Muscle of arm (tissue), 14 donors: ENCODE results near the gene INTS12. TPM values are rescaled to one million over a fixed set of nuclear protein-coding genes. Genes with fewer than 3 reads are reported as not detected.
"Not testable (repeated sequence)": the region's sequence is repeated elsewhere in the genome, so short reads cannot be mapped to it uniquely, and the experiment has no call there.

Experiments used
- DNase-seq: peaks from one replicate; pipeline ENCODE4 v3.0.0-alpha.2; 2013
- long read RNA-seq, 11 donors: transcript quantifications; one replicate each; lab custom pipeline, GENCODE V29; 2026
- polyA plus RNA-seq, 12 donors: library from polyadenylated mRNA; unstranded; fragments of 120-200 nt; gene quantifications; one replicate each; pipeline ENCODE4 v1.2.1, GENCODE V29; 2013; ENCODE audit not compliant: insufficient read length in 12 of 12

INTS12 gene, protein sequence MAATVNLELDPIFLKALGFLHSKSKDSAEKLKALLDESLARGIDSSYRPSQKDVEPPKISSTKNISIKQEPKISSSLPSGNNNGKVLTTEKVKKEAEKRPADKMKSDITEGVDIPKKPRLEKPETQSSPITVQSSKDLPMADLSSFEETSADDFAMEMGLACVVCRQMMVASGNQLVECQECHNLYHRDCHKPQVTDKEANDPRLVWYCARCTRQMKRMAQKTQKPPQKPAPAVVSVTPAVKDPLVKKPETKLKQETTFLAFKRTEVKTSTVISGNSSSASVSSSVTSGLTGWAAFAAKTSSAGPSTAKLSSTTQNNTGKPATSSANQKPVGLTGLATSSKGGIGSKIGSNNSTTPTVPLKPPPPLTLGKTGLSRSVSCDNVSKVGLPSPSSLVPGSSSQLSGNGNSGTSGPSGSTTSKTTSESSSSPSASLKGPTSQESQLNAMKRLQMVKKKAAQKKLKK
- polyA plus RNA-seq: 10 to 100 TPM in 11 of 12 donors, not detected in 1; 28.0 to 53.6 (median 30.4) TPM
- long read RNA-seq, donor 1, partial matches to known transcripts: 0 of 5 reads
- long read RNA-seq, donor 1, other reads (novel, unspliced or antisense): 0 of 5 reads
- long read RNA-seq, donor 2, transcript INTS12-206 (7 exons, 1,975 nt): major isoform, 6 of 13 reads
- long read RNA-seq, donor 2, partial matches to known transcripts: 5 of 13 reads
- long read RNA-seq, donor 2, other reads (novel, unspliced or antisense): 0 of 13 reads
- long read RNA-seq, donor 3, transcript INTS12-206 (7 exons, 1,975 nt): major isoform, 6 of 6 reads
- long read RNA-seq, donor 3, partial matches to known transcripts: 0 of 6 reads
- long read RNA-seq, donor 3, other reads (novel, unspliced or antisense): 0 of 6 reads
- long read RNA-seq, donor 4, partial matches to known transcripts: 0 of 3 reads
- long read RNA-seq, donor 4, other reads (novel, unspliced or antisense): 0 of 3 reads
- long read RNA-seq, donor 5, transcript INTS12-206 (7 exons, 1,975 nt): major isoform, 11 of 16 reads
- long read RNA-seq, donor 5, partial matches to known transcripts: 0 of 16 reads
- long read RNA-seq, donor 5, other reads (novel, unspliced or antisense): 0 of 16 reads
- long read RNA-seq, donor 6, partial matches to known transcripts: 0 of 4 reads
- long read RNA-seq, donor 6, other reads (novel, unspliced or antisense): 0 of 4 reads
- long read RNA-seq, donor 7, partial matches to known transcripts: 0 of 3 reads
- long read RNA-seq, donor 7, other reads (novel, unspliced or antisense): 0 of 3 reads
- long read RNA-seq, donor 8, transcript INTS12-206 (7 exons, 1,975 nt): major isoform, 12 of 18 reads
- long read RNA-seq, donor 8, partial matches to known transcripts: 5 of 18 reads
- long read RNA-seq, donor 8, other reads (novel, unspliced or antisense): 0 of 18 reads
- long read RNA-seq, donor 9, transcript INTS12-206 (7 exons, 1,975 nt): major isoform, 5 of 5 reads
- long read RNA-seq, donor 9, partial matches to known transcripts: 0 of 5 reads
- long read RNA-seq, donor 9, other reads (novel, unspliced or antisense): 0 of 5 reads
- long read RNA-seq, donor 10, transcript INTS12-206 (7 exons, 1,975 nt): major isoform, 8 of 8 reads
- long read RNA-seq, donor 10, partial matches to known transcripts: 0 of 8 reads
- long read RNA-seq, donor 10, other reads (novel, unspliced or antisense): 0 of 8 reads
- long read RNA-seq, donor 11, transcript INTS12-206 (7 exons, 1,975 nt): major isoform, 7 of 8 reads
- long read RNA-seq, donor 11, partial matches to known transcripts: 0 of 8 reads
- long read RNA-seq, donor 11, other reads (novel, unspliced or antisense): 0 of 8 reads

DNA sequence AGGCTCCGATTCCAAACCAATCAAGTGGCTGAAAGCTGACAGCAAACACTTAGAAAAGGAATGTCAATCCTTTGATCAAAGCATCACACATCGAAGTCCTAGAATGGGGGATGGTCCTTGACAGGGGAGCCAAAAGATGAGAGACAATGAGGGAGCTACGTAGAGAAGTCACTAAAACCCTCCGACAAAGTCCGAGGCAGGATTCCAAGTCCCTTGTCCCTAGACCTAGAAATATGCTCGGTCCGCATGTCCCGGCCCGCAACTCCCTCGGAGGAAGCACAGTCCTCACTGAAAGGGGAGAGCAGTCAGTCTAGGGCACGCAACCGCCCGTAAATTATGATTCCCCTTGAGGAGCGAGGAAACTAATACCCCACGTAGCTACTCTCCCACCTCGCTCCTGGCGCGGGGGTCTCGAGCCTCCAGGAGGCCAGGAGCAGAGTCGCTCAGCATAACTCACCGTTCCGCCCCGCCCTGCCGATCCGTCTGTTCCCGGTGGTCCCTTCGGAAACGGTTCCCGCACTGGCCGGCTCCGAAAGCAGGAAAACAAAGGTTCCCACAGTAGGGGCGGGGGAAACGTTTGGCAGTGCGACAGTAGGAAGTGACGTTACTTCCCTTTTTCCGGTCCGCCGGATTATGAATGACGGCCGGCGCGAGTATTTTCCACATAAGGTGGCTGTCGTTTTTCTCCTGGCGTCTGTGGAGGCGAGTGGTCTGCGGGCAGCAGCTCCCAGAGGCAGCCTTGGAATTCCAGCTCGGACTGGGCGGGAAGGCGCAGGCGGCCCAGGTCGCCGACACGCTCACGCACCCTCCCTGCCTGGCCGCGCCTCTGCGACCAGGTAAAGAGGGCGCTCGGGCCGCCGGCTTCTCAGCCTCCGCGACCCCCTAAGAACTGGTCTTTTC, at the start of gene INTS12, which contains the start of gene GSTCD:
Gene INTS12, minus strand, starts transcription at position 509 of the 900 bp plus-strand sequence. CDS start 8,684 bp downstream, outside the sequence.
Gene GSTCD, plus strand, starts transcription at position 604 of the 900 bp plus-strand sequence. CDS start 8,830 bp downstream, outside the sequence.
- DNase-seq: peak; percentile 96

DNA sequence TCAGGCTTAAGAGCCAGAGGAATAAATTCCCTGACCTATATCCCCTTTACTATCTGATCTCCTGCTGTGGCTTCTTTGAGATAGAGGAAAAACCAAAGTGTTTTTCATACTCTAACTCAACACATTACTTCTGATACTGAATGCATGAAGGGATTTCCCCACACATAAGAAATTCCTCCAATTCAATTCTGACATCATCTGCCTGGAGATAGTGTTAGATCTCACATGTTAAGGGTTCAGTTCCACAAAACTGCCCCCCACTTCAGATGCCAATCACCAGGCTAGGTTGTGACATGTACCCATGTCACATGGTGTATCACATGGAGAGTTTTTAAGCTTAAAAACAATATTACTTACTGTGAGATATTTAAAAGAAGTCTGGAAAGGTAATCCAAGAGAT, 46.9 kb upstream of the INTS12 start:
- DNase-seq: no peak

DNA sequence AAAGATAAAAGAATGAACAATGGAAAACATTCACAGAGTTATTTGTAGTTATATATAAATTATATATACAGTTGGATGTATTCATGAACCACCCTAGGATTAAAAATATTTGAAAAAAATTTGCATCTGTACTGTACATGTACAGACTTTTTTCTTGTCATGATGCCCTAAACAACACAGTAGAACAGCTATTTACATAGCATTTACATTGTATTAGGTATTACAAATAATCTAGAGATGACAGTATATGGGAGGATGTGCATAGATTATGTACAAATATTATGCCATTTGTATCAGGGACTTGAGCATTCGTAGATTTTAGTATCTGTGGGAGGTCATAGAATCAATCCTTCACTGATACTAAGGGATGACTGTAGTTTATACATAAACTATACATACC, 44.9 kb upstream of the INTS12 start:
- no peak for DNase-seq

DNA sequence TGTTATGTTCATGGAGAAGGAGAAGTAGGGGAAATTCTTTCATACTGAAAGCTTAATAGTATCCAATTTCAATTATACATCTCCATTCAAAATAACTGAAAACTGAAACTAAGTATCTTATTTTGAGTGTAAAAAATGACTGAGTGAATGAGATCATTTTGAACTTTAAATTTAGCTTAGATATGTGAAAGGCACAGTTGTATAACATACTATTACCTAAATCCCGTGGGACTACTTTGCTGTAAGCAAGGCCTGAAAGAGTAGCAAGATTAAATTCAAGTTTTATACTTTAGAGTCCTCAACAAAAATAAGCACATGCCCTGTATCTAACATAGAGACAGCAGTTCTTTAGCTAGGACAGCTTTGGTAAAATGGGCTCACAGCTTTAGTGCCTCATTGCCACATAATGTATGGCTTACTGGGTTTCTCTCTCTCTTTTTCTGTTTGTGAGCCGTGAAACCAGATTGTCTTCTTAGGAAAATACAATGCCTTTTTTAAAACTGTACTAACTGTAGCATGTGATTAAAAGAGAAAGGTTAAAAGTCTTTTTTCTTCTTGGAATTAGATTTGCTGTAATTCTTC, 43.3 kb upstream of the INTS12 start:
- no peak for DNase-seq

DNA sequence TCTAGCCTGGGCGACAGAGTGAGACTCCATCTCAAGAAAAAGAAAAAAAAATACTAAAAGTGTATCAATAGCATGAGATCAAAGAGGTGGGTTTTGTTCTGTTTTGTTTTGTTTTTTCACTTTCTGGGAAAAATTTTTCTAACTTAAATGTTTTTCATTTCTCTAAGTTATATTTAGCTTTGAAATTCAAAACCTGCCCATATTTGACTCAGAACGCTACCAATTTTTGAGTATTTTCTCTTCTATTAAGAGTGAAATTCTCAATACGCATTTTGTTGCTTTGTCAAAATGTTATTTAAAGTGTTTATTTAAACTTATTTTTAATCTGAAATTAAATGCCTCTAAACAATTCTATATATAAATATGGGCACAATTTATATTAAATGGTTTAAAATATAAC, 39.7 kb upstream of the INTS12 start:
- no peak for DNase-seq

DNA sequence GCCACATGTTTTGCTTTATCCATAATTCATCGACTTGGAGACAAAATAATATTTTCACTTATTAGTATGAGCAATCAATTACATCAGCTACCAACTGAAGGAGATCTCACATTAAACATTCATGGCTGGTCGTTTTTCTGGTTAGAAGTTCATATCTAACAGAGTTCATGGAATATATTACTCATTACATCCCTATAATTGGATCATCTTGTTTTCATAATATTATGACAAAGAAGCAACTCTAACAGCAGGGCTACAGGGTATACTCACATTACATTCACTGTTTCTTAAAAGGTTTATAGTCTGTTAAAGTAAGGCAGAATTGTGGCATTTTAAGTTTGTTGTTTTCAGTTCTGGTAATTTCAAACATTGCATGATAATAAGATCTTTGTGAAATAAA, 33.1 kb upstream of the INTS12 start:
- DNase-seq: no peak

DNA sequence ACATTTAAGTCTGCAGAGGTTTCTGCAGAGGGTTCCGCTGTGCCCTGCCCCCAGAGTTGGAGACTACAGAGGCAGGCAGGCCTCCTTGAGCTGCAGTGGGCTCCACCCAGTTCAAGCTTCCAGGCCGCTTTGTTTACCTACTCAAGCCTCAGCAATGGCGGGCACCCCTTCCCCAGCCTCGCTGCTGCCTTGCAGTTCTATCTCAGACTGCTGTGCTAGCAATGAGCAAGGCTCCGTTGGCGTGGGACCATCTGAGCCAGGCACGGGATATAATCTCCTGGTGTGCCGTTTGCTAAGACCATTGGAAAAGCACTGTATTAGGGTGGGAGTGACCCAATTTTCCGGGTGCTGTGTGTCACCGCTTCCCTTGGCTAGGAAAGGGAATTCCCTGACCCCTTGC, 26.7 kb upstream of the INTS12 start:
- not testable (repeated sequence) for DNase-seq

DNA sequence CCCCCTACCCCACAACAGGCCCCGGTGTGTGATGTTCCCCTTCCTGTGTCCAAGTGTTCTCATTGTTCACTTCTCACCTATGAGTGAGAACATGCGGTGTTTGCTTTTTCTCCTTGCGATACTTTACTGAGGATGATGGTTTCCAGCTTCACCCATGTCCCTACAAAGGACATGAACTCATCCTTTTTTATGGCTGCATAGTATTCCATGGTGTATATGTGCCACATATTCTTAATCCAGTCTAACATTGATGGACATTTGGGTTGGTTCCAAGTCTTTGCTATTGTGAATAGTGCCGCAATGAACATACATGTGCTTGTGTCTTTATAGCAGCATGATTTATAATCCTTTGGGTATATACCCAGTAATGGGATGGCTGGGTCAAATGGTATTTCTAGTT, 21.4 kb upstream of the INTS12 start:
- DNase-seq: not testable (repeated sequence)

DNA sequence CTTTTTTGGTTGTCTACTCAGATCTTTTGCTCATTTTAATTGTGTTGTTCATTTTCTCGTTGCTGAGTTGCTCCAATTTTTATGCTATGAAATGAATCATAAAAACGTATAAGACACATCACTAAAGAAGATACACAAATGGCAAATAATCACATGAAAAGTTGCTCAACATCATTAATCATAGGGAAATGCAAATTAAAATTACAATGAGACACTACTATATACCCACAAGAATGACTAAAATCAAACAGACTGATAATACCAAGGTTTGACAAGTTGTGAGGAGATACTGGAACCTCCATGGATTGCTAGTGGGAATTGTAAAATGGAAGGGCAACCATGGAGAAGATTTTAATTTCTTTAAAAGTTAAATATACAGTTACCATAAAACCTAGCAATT, 17.1 kb upstream of the INTS12 start:
- no peak for DNase-seq

DNA sequence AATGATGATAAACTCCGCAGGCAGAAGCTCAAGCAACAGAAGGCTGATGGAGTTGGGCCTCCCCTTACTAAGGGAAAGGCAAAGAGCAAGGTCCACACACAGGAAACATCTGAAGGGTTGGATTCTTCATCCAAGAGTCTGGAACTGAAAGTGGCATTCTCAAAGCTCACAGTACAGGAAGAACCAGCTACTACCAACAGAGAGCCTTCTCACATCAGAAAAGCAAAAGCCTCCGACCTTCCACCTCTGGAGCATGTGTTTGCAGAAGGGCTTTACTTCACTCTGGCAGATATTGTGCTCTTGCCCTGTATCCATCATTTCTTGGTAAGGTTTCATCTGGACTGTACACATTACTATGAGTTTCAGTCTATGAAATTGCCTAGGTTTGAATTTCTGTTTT, 10.7 kb upstream of the INTS12 start:
- no peak for DNase-seq

DNA sequence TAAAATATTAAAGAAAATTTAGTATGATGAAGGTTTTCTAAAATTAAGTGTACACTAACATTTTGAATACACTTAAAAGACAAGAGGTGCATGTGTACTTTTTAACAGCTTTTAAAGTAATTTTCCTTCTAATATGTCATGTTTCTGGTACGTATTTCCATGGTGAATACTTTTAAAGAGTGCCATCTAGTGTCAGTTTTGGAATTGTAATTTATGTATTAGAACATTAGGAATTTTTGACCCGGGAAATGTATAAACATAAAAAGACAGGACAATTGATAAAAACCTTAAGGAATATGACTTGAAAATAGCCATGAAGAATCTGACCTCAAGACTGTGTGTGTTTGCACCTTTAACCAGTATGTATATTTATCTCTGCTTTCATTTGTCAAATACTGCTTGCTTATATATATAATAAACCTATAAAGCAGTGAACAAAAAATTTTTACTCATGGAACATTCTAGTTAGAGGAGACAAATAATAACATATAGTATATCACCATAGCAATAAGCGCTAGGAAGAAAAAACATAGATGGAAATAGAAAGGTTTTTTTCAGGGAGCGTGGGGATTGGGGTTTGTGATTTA, 7.3 kb upstream of the INTS12 start:
- peak; percentile 31 for DNase-seq

DNA sequence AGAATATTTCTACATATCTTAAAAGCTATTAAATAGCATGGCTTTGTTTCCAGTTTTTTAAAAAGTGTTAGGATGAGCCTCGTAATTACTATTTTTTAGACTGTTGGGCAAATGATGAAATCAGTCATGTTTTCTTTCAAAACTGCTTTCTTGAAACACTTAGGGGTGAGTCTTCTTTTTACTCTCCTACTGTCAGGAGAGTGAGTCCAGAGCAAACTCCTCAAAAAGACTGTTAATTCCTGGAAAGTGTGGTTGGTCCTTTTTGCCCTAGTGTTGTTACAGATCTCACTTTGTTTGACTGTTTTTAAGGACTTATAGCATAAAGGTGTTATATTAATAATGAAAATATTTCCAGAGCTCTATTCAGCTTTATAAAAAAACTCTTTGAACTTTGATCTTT, 6.4 kb upstream of the INTS12 start:
- no peak for DNase-seq

DNA sequence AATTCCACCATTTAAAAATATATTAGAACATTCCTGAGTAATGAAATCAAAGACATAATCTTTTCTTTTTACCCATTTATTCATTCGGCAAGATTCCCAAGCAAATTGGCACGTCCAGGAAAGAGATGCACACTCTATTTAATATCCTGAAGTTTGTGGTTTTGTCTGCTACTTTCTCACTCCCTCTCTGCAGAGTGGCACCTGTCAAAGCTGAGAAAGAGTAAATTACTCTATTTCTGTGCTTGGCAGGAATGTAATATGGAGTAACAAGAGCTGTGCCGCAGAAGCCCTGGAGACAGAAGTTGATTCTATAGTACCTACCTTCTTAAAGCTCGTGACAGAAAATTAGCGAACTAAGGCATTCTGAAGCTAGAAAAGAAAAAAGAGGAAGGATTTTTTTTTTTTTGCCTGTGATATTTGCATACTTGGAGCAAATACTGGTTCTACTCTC, 5.6 kb upstream of the INTS12 start:
- no peak for DNase-seq

DNA sequence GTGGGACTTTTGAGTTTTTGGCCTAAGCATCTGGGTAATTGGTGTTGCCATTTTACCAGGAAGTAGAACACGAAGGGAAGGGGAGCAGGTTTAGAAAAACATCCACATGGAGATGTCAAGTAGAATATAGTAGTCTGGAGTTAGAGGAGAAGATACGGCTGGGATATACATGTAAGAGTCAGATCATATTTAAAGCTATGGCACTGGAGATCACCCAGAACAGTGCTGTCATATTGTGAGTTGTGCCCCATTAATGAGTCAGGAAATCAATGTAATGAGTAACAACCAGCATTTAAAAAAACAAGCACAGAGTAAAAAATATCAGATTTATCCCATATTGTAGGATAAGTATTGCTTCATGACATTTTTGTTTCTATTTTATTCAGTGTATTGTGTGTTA, 4.3 kb upstream of the INTS12 start:
- no peak for DNase-seq

DNA sequence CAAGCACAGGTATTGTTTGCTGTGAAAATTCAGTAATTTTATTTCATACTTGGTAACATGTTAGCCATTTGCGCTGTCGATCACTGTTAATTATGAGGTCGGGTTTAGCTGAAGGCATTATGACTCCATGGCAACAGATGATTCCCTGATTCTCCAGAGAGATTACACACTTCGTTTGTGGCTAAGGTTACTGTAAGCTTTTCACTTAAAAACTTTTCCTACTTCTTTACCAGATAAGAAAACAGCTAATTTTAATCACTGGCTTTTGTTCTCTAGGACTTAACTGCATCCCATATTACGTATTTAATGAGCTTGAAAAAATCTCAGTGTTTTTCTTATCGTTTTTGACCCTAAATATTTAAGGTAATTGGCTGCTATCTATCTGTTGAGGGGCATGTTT, 2.2 kb upstream of the INTS12 start:
- DNase-seq: no peak

DNA sequence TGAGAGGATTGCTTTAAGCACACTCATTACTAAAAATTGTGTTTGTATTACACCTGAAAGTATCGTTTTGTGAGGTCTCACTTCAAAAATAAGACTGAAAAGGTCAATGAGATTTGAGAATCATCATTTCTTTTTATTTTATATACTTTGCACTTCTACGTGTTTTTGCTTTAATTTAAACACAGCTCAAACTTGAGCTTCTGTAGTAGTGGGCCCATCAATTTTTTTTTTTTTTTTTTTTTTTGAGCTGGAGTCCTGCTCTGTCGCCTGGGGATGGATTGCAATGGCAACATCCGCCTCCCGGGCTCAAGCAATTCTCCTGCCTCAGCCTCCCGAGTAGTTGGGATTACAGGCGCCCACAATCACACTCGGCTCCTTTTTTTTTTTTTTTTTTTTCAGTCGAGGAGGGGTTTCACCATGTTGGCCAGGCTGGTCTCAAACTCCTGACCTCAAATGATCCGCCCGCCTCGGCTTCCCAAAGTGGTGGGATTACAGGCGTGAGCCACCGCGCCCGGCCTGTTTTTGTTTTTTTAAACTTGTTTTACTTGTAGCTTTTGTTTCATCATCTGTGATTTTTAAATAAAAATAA, 1.6 kb upstream of the INTS12 start:
- DNase-seq: no peak

DNA sequence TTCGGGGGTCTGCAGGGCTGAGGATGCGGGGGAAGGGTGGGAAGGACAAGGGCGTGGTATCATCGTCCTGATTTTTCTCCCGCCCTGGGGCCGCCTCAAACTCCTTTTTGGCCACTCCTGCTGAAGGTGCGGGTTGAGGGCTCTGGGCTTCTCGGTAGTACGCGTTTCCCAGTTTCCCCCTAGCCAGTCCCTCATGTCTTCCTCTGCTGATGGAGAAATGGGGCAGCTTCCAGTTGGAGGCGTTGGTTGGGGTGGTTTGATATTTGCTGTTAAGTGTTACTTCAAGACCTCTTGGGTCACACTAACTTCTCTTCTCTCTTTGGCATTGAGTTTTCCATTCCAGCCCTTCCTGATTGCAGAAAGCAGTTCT, 577 bp upstream of the INTS12 start:
- DNase-seq: peak; percentile 39

DNA sequence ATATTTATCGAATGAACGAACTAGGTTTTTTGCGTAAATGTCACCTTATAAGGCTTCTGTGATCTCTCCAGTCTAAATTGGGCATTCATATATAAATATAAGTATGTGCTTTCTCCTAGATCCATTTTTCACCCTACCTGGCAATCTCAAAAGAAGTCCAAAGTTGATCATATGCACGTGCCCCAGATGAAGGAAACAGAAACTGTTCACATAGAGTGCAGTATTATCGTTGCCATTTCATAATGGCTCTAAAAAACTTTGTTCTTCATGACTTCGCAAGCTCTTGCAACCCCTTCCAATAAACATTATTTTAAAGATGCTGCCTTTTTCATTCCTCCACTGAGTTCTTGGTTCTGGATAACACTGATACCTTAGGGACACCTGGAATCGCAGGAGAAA, 708 bp downstream of the INTS12 start:
- no peak for DNase-seq
